ENCODE data around the gene CAMTA1. TPM values are rescaled to one million over a fixed set of nuclear protein-coding genes. Genes with fewer than 3 reads are reported as not detected.

The CAMTA1 gene
- total RNA-seq, 1 donor from 2014 or later, result 160 TPM

DNA sequence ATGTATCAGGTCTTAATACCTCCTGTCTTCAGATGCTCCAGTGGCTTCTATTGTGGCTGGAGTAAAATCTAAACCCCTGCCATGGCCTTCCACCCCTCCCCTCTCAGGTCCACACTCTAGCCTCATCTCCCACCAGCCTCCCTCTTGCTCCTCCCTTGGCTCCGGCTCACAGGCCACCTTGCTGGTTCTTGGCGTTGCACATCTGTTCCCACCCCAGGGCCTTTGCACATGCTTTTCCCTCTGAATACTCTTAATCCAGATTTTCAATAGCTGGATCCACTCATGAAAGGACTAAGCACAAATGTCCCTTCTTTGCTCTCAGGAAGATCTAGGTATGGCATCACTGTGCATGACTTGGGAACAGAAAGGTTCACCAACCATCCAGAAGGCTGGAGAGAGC, 570.4 kb downstream of the CAMTA1 start:
- Histone ChIP-seq H3K27ac (replicated peaks) (no peak overlapping the region), H3K9me3 (replicated peaks) (no peaks in the 10 kb centered on the region), H3K4me3 (no peak overlapping the region), H3K27me3 (ENCODE audit: low read depth) (no peaks in the 10 kb centered on the region), H3K4me1 (no peaks in the 10 kb centered on the region), H3K36me3 (no peaks in the 10 kb centered on the region)
- intact Hi-C loops (cut with micrococcal nuclease), result no loop called here
- TF ChIP-seq CTCF (IDR thresholded peaks at IDR 0.05; ENCODE audit: borderline replicate concordance), result no peak
- no peak for DNase-seq

DNA sequence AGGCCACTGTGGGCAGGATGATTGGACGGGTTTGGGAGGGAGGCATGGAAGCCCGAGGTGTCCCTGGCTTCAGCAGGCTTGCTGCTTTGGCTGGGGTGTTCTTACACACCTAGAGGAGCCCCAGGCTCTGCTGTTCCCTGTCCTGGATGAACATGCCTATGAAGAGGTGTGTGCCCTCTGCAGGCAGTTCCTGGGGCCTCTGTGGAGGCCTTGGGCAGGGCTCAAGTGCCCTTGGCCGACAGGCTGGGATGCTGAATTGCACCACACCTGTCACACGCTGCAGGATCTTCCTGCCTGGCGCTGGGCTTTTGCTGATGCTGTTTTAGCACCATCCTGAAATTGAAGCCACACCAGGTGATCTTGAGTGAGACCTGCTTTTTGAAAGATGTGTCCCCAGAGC, 570.8 kb downstream of the CAMTA1 start:
- DNase-seq, result no peak
- no peak overlapping the region for H3K4me3 ChIP-seq
- no peak overlapping the region for H3K27ac ChIP-seq (replicated peaks)
- intact Hi-C loops (cut with micrococcal nuclease), result no loop called here
- no peaks in the 10 kb centered on the region for H3K9me3 ChIP-seq (replicated peaks)
- no peak for TF ChIP-seq CTCF (IDR thresholded peaks at IDR 0.05; ENCODE audit: borderline replicate concordance)
- H3K36me3 ChIP-seq, result no peaks in the 10 kb centered on the region
- no peaks in the 10 kb centered on the region for H3K27me3 ChIP-seq (ENCODE audit: low read depth)
- no peaks in the 10 kb centered on the region for H3K4me1 ChIP-seq

DNA sequence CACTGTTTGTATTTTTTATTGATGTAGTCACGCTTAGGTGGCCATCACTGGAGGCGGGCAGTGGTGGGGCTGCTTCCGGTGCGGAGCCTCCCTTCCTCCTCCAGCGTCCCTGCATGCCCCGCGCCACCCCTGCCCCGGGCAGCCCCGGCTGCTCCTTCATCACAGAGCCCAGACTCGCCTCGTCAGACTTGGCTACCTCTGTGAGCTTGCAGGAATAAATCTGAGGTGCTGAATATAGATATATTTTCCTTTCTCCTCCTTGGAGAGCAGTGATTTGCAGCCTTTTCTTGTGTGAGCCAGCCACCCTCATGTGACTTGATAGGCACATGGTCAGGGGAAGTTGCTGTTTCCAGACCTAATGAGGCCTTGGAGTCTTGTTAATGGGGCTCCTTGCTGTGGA, 573.2 kb downstream of the CAMTA1 start:
- Histone ChIP-seq H3K4me1 (peaks cover 11% of the 10 kb centered on the region), H3K4me3 (no peak overlapping the region), H3K27me3 (ENCODE audit: low read depth) (no peaks in the 10 kb centered on the region), H3K27ac (replicated peaks) (no peak overlapping the region), H3K36me3 (no peaks in the 10 kb centered on the region), H3K9me3 (replicated peaks) (no peaks in the 10 kb centered on the region)
- TF ChIP-seq CTCF (IDR thresholded peaks at IDR 0.05; ENCODE audit: borderline replicate concordance), result no peak
- intact Hi-C loops (cut with micrococcal nuclease), result no loop called here
- DNase-seq, result no peak

DNA sequence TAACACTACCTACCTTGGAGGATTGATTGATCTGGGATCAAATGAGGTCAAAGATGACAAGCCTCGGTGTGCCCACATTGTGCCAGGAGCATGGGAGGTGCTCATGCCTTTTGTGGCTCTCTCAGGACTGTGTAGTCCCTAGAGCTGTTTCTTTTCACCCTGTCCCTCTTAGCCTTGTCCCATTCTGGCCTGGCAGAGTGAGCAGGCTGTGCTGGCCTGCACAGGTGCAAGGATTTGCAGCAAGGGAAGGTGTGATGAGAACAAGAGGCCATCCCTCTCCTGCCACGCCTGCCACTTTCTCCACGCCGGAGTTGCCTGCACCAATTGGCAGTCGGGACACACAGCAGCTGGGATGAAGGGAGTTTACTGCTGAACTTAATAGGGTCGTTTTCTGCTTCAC, 575.3 kb downstream of the CAMTA1 start:
- no peaks in the 10 kb centered on the region for H3K27me3 ChIP-seq (ENCODE audit: low read depth)
- TF ChIP-seq CTCF (IDR thresholded peaks at IDR 0.05; ENCODE audit: borderline replicate concordance), result no peak
- H3K4me3 ChIP-seq, result no peak overlapping the region
- H3K4me1 ChIP-seq, result peaks cover 29% of the 10 kb centered on the region
- no peak overlapping the region for H3K27ac ChIP-seq (replicated peaks)
- no peaks in the 10 kb centered on the region for H3K36me3 ChIP-seq
- intact Hi-C loops (cut with micrococcal nuclease), result no loop called here
- DNase-seq, result no peak
- H3K9me3 ChIP-seq (replicated peaks), result no peaks in the 10 kb centered on the region

DNA sequence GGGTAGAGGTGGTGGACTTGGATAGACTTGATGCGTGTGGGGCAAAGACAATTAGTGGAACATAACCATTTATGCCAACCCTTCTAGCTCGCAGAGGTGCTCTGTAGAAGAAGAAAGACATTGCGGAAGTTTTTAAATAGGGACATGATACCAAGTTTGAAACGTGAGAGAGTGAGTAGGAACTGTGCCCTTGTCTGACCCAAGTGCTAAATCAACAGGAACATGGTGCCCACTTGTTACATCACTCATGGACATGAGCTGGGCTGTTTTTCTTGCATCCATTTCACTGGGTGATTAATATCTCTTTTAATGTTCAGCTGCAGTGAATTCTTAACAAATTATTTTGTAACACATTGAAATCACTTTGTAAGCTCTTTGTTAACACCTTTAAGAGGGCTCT, 577.7 kb downstream of the CAMTA1 start:
- H3K9me3 ChIP-seq (replicated peaks), result no peaks in the 10 kb centered on the region
- no peak overlapping the region for H3K4me3 ChIP-seq
- DNase-seq, result no peak
- H3K4me1 ChIP-seq, result peaks cover 51% of the 10 kb centered on the region
- no peaks in the 10 kb centered on the region for H3K36me3 ChIP-seq
- H3K27me3 ChIP-seq (ENCODE audit: low read depth), result no peaks in the 10 kb centered on the region
- TF ChIP-seq CTCF (IDR thresholded peaks at IDR 0.05; ENCODE audit: borderline replicate concordance), result no peak
- peak overlapping the region; percentile 86 for H3K27ac ChIP-seq (replicated peaks)
- intact Hi-C loops (cut with micrococcal nuclease), result no loop called here

GRCh38 chr1:7363450-7363849, 578.2 kb downstream of the CAMTA1 start:
- H3K27ac ChIP-seq (replicated peaks), result peak overlapping the region; percentile 86
- no peaks in the 10 kb centered on the region for H3K9me3 ChIP-seq (replicated peaks)
- no peaks in the 10 kb centered on the region for H3K36me3 ChIP-seq
- DNase-seq, result peak; percentile 56
- intact Hi-C loops (cut with micrococcal nuclease), result no loop called here
- H3K27me3 ChIP-seq (ENCODE audit: low read depth), result no peaks in the 10 kb centered on the region
- peaks cover 51% of the 10 kb centered on the region for H3K4me1 ChIP-seq
- no peak overlapping the region for H3K4me3 ChIP-seq
- no peak for TF ChIP-seq CTCF (IDR thresholded peaks at IDR 0.05; ENCODE audit: borderline replicate concordance)

All from left ventricle myocardium inferior (tissue), 1 donor.